ENCODE measurements around the gene NIPA2.

DNA sequence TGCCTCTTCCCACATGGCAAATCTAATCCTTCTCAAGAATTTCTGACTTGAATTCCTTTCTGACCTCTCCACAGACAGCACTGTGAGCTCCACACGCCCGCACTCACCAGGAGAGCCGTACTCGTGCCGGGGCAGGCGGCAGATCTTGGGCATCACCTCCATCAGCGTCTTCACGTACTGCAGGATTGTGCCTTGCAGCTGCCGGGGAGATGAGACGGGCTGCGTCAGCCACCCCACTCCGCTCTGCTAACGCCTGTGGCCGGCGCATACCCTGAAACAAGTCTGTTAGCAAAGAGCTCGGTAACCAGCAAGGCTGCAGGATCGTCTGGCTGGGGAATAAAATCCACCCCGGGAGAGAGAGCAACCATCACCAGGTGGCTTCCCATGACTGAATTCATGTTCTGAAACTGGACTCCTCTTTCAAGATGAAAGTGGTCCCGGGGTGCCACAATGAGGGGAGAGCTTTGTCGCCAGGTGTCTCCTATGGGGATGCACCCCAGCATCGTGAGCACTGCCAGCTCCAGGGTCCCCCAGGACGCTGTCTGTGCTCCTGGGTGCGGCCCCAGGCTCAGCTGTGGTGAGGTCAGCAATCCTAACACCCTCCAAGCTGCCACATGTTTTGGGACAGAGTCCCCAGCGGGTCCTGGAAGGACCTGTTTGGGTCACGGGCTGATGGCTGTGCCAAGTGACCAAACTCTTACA lies 43.4 kb downstream of the NIPA2 start:
- TF ChIP-seq, protein P1, sequence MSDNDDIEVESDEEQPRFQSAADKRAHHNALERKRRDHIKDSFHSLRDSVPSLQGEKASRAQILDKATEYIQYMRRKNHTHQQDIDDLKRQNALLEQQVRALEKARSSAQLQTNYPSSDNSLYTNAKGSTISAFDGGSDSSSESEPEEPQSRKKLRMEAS (IDR thresholded peaks at IDR 0.05): no peak
- TF ChIP-seq FOXA1 (IDR thresholded peaks at IDR 0.05) (no peak), SP1 (IDR thresholded peaks at IDR 0.05) (no peak)
- TF ChIP-seq, protein P2, sequence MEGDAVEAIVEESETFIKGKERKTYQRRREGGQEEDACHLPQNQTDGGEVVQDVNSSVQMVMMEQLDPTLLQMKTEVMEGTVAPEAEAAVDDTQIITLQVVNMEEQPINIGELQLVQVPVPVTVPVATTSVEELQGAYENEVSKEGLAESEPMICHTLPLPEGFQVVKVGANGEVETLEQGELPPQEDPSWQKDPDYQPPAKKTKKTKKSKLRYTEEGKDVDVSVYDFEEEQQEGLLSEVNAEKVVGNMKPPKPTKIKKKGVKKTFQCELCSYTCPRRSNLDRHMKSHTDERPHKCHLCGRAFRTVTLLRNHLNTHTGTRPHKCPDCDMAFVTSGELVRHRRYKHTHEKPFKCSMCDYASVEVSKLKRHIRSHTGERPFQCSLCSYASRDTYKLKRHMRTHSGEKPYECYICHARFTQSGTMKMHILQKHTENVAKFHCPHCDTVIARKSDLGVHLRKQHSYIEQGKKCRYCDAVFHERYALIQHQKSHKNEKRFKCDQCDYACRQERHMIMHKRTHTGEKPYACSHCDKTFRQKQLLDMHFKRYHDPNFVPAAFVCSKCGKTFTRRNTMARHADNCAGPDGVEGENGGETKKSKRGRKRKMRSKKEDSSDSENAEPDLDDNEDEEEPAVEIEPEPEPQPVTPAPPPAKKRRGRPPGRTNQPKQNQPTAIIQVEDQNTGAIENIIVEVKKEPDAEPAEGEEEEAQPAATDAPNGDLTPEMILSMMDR (IDR thresholded peaks at IDR 0.05; ENCODE audit: low read depth, low read length, missing input control): no peak
- TF ChIP-seq, protein P3, sequence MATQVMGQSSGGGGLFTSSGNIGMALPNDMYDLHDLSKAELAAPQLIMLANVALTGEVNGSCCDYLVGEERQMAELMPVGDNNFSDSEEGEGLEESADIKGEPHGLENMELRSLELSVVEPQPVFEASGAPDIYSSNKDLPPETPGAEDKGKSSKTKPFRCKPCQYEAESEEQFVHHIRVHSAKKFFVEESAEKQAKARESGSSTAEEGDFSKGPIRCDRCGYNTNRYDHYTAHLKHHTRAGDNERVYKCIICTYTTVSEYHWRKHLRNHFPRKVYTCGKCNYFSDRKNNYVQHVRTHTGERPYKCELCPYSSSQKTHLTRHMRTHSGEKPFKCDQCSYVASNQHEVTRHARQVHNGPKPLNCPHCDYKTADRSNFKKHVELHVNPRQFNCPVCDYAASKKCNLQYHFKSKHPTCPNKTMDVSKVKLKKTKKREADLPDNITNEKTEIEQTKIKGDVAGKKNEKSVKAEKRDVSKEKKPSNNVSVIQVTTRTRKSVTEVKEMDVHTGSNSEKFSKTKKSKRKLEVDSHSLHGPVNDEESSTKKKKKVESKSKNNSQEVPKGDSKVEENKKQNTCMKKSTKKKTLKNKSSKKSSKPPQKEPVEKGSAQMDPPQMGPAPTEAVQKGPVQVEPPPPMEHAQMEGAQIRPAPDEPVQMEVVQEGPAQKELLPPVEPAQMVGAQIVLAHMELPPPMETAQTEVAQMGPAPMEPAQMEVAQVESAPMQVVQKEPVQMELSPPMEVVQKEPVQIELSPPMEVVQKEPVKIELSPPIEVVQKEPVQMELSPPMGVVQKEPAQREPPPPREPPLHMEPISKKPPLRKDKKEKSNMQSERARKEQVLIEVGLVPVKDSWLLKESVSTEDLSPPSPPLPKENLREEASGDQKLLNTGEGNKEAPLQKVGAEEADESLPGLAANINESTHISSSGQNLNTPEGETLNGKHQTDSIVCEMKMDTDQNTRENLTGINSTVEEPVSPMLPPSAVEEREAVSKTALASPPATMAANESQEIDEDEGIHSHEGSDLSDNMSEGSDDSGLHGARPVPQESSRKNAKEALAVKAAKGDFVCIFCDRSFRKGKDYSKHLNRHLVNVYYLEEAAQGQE (IDR thresholded peaks at IDR 0.05): no peak
- TF ChIP-seq, protein P4, sequence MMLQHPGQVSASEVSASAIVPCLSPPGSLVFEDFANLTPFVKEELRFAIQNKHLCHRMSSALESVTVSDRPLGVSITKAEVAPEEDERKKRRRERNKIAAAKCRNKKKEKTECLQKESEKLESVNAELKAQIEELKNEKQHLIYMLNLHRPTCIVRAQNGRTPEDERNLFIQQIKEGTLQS (IDR thresholded peaks at IDR 0.05): no peak
